OCI-LY3 (cell line): ENCODE results near the gene E2F6.

Experiments
- H2AFZ ChIP-seq: fragments of 200-600, 300-600 bp; shearing (Covaris generic); 2 replicates; pipeline ENCODE4 v1.6.0; 2014; ENCODE audit warnings: antibody characterized with exemption, low read depth, low read length
- H3K27ac ChIP-seq: fragments of 200-600, 300-600 bp; sonication (generic); 2 replicates; pipeline ENCODE4 v1.5.1; 2014; ENCODE audit warnings: mild to moderate bottlenecking, low read length, moderate library complexity, mixed read lengths
- H3K27me3 ChIP-seq: fragments of 200-600, 300-600 bp; sonication (generic); 2 replicates; pipeline ENCODE4 v1.6.1; 2014; ENCODE audit warnings: low read depth, low read length, mixed read lengths
- H3K36me3 ChIP-seq: fragments of 200-600, 300-600 bp; sonication (generic); replicated peaks from 2 replicates; pipeline ENCODE3; 2014; ENCODE audit warnings: low read depth, low read length, mixed read lengths
- H3K4me1 ChIP-seq: fragments of 300-600, 200-600 bp; sonication (generic); 2 replicates; pipeline ENCODE4 v1.6.1; 2014; ENCODE audit warnings: low read length, mixed read lengths
- H3K4me2 ChIP-seq: fragments of 200-600, 300-600 bp; sonication (generic); 2 replicates; pipeline ENCODE4 v1.6.1; 2014; ENCODE audit warnings: low read length, mixed read lengths
- H3K4me3 ChIP-seq: fragments of 300-600, 200-600 bp; sonication (generic); 2 replicates; pipeline ENCODE4 v1.5.1; 2014; ENCODE audit warnings: antibody characterized with exemption, mild to moderate bottlenecking, low read length, moderate library complexity
- H3K79me2 ChIP-seq: fragments of 300-600, 200-600 bp; shearing (Covaris generic); 2 replicates; pipeline ENCODE4 v1.6.1; 2014; ENCODE audit warnings: mild to moderate bottlenecking, low read length, mixed read lengths
- H3K9ac ChIP-seq: fragments of 300-600, 200-600 bp; shearing (Covaris generic); 2 replicates; pipeline ENCODE4 v1.6.0; 2014; ENCODE audit warnings: mild to moderate bottlenecking, low read length, moderate library complexity
- H3K9me3 ChIP-seq: fragments of 200-600, 300-600 bp; shearing (Covaris generic); 2 replicates; pipeline ENCODE4 v1.6.1; 2014; ENCODE audit warnings: low read length, mixed read lengths; ENCODE audit not compliant: insufficient read depth
- H4K20me1 ChIP-seq: fragments of 200-600, 300-600 bp; sonication (generic); 2 replicates; pipeline ENCODE4 v1.6.1; 2016; ENCODE audit warnings: low read length, mixed read lengths; ENCODE audit not compliant: insufficient read depth
- CTCF ChIP-seq: fragments of 200-600, 300-600 bp; sonication (generic); IDR thresholded peaks from 2 replicates; pipeline ENCODE4 v1.5.1; 2014; ENCODE audit warnings: antibody characterized with exemption, low read length, low read depth
- EZH2phosphoT487 ChIP-seq: fragments of 200-600 bp; shearing (Covaris generic); IDR thresholded peaks from 2 replicates; pipeline ENCODE4 v1.6.1; 2018; ENCODE audit warnings: antibody characterized with exemption, mixed run types, low read depth

E2F6 gene

GRCh38 chr2:11430729-11431128 lies 35.2 kb downstream of the E2F6 start:
- Histone ChIP-seq H3K4me3 (no peak overlapping the region), H3K79me2 (no peaks in the 10 kb centered on the region)
- TF ChIP-seq CTCF (no peak), EZH2phosphoT487 (no peak)

GRCh38 chr2:11427224-11427623 lies 38.7 kb downstream of the E2F6 start:
- H3K4me2 ChIP-seq = no peak overlapping the region
- H3K36me3 ChIP-seq = no peaks in the 10 kb centered on the region
- H2AFZ ChIP-seq = no peak overlapping the region
- H3K79me2 ChIP-seq = no peaks in the 10 kb centered on the region
- no peak overlapping the region for H3K27ac ChIP-seq
- no peaks in the 10 kb centered on the region for H3K4me1 ChIP-seq
- H3K4me3 ChIP-seq = no peak overlapping the region
- no peaks in the 10 kb centered on the region for H3K9me3 ChIP-seq
- no peaks in the 10 kb centered on the region for H4K20me1 ChIP-seq
- no peak overlapping the region for H3K9ac ChIP-seq
- TF ChIP-seq EZH2phosphoT487 (no peak), CTCF (no peak)
- no peaks in the 10 kb centered on the region for H3K27me3 ChIP-seq

More at GRCh38 chr2:11430729-11431128, 35.2 kb downstream of the E2F6 start:
- Histone ChIP-seq H4K20me1 (no peaks in the 10 kb centered on the region), H3K9ac (no peak overlapping the region), H2AFZ (no peak overlapping the region), H3K9me3 (no peaks in the 10 kb centered on the region), H3K4me1 (no peaks in the 10 kb centered on the region), H3K36me3 (peaks cover 10% of the 10 kb centered on the region), H3K4me2 (no peak overlapping the region), H3K27me3 (no peaks in the 10 kb centered on the region), H3K27ac (no peak overlapping the region)

GRCh38 chr2:11422901-11423435 lies 43.0 kb downstream of the E2F6 start:
- H3K36me3 ChIP-seq = peaks cover 2% of the 10 kb centered on the region
- no peak overlapping the region for H3K27ac ChIP-seq
- no peak overlapping the region for H3K9ac ChIP-seq
- H3K9me3 ChIP-seq = peaks cover 4% of the 10 kb centered on the region; the same call in 1 of the 2 replicates
- H3K27me3 ChIP-seq = no peaks in the 10 kb centered on the region
- no peaks in the 10 kb centered on the region for H4K20me1 ChIP-seq
- no peak overlapping the region for H3K4me3 ChIP-seq
- no peak overlapping the region for H3K4me2 ChIP-seq
- H2AFZ ChIP-seq = no peak overlapping the region
- H3K4me1 ChIP-seq = no peaks in the 10 kb centered on the region
- H3K79me2 ChIP-seq = no peaks in the 10 kb centered on the region
- no peak for TF ChIP-seq CTCF
- TF ChIP-seq EZH2phosphoT487 = no peak

- Histone ChIP-seq H3K4me2 (no peak overlapping the region), H3K27me3 (no peaks in the 10 kb centered on the region), H3K9me3 (peaks cover 8% of the 10 kb centered on the region; the same call in 1 of the 2 replicates), H3K27ac (no peak overlapping the region), H3K4me3 (no peak overlapping the region), H3K4me1 (no peaks in the 10 kb centered on the region), H4K20me1 (no peaks in the 10 kb centered on the region), H3K9ac (no peak overlapping the region), H3K36me3 (peaks cover 3% of the 10 kb centered on the region), H2AFZ (no peak overlapping the region), H3K79me2 (no peaks in the 10 kb centered on the region)
- TF ChIP-seq CTCF (no peak), EZH2phosphoT487 (no peak)
Observed at GRCh38 chr2:11422491-11422865, 43.5 kb downstream of the E2F6 start.
